AG09309 (cell line): ENCODE measurements around the gene PCDHGA1.
A peak's percentile ranks its signal among the peaks of the same experiment; 100 is the strongest.
"Not testable (repeated sequence)": the region's sequence is repeated elsewhere in the genome, so short reads cannot be mapped to it uniquely, and the experiment has no call there.

Source experiments
- DNase-seq: peaks from one replicate; pipeline ENCODE4 v3.0.0-alpha.2; 2010; ENCODE audit warnings: low read depth
- H3K4me3 ChIP-seq: 2 replicates; pipeline ENCODE4 v1.5.1; 2011; ENCODE audit warnings: mild to moderate bottlenecking, low read depth, low read length, moderate library complexity; ENCODE audit not compliant: control insufficient read depth
- CTCF ChIP-seq: IDR thresholded peaks from 2 replicates; pipeline ENCODE4 v1.5.1; 2011; ENCODE audit warnings: mild to moderate bottlenecking, low read depth, low read length, inconsistent platforms; ENCODE audit not compliant: insufficient read depth, control insufficient read depth; ENCODE audit errors: missing control alignments

PCDHGA1 gene

DNA sequence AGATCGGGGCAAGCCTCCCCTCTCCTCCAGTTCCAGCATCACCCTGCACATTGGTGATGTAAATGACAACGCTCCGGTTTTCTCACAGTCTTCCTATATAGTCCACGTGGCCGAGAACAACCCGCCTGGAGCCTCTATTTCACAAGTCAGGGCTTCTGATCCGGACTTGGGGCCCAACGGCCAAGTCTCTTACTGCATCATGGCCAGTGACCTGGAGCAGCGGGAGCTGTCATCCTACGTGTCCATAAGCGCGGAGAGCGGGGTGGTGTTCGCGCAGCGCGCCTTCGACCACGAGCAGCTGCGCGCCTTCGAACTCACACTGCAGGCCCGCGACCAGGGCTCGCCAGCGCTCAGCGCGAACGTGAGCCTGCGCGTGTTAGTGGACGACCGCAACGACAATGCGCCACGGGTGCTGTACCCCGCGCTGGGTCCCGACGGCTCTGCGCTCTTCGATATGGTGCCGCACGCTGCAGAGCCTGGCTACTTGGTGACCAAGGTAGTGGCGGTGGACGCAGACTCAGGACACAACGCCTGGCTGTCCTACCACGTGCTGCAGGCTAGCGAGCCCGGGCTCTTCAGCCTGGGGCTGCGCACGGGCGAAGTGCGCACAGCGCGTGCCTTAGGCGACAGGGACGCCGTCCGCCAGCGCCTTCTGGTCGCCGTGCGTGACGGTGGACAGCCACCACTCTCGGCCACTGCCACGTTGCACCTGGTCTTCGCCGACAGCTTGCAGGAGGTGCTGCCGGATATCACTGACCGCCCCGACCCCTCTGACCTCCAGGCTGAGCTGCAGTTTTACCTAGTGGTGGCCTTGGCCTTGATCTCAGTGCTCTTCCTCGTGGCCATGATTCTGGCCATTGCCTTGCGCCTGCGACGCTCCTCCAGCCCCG is 59.1 kb downstream of the PCDHGA1 start:
- no peak for TF ChIP-seq CTCF
- H3K4me3 ChIP-seq: no peak overlapping the region

GRCh38 chr5:141392429-141393198 is 62.3 kb downstream of the PCDHGA1 start, which contains the start of gene PCDHGA8:
TSS of gene PCDHGA8 (plus strand) at chr5:141392633. CDS start at chr5:141392814, 181 bp downstream.
- H3K4me3 ChIP-seq: peak within 1 kb of the TSS; percentile 43
- DNase-seq: no peak
- peak; percentile 44 for TF ChIP-seq CTCF

More for the DNA sequence above, 59.1 kb downstream of the PCDHGA1 start:
- no peak for DNase-seq

GRCh38 chr5:141393267-141393666 is 63.0 kb downstream of the PCDHGA1 start:
- DNase-seq: no peak
- no peak overlapping the region for H3K4me3 ChIP-seq
- no peak for TF ChIP-seq CTCF

DNA sequence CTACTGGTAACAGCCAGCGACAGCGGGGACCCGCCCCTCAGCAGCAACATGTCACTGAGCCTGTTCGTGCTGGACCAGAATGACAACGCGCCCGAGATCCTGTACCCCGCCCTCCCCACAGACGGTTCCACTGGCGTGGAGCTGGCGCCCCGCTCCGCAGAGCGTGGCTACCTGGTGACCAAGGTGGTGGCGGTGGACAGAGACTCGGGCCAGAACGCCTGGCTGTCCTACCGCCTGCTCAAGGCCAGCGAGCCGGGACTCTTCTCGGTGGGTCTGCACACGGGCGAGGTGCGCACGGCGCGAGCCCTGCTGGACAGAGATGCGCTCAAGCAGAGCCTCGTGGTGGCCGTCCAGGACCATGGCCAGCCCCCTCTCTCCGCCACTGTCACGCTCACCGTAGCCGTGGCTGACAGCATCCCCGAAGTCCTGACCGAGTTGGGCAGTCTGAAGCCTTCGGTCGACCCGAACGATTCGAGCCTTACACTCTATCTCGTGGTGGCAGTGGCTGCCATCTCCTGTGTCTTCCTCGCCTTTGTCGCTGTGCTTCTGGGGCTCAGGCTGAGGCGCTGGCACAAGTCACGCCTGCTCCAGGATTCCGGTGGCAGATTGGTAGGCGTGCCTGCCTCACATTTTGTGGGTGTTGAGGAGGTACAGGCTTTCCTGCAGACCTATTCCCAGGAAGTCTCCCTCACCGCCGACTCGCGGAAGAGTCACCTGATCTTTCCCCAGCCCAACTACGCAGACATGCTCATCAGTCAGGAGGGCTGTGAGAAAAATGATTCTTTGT is 64.3 kb downstream of the PCDHGA1 start:
- DNase-seq, H3K4me3 ChIP-seq: not testable (repeated sequence)

DNA sequence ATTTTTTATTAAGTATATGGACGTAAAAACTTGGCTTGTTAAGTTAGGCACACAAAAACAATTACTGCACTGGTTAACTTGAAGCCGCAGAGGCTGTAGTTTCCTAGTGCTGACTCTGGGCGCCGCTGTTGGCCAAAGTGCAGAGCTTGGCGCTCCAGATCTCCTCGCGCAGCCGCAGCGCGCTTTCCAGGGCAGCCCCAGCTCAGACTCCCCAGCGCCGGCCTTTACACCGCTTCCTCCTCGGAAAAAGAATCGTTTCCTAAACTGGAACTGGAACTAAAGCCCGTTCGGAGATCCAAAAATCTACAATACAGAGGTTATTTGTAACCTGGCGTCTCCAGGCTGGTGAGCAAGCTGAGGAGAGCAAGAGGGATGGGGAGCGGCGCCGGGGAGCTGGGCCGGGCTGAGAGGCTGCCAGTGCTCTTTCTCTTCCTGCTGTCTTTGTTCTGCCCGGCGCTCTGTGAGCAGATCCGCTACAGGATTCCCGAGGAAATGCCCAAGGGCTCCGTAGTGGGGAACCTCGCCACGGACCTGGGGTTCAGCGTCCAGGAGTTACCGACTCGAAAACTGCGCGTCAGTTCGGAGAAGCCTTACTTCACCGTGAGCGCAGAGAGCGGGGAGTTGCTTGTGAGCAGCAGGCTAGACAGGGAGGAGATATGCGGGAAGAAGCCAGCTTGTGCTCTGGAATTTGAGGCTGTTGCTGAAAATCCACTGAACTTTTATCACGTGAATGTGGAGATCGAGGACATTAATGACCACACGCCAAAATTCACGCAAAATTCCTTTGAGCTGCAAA is 67.6 kb downstream of the PCDHGA1 start, which contains the start of gene PCDHGB5:
Gene PCDHGB5, plus strand, starts transcription at position 192 of the 796 bp plus-strand sequence. Its CDS starts 181 bp downstream, at position 373.
- peak within 1 kb of the TSS; percentile 29 for H3K4me3 ChIP-seq
- not testable (repeated sequence) for DNase-seq
- TF ChIP-seq CTCF: peak; percentile 67

DNA sequence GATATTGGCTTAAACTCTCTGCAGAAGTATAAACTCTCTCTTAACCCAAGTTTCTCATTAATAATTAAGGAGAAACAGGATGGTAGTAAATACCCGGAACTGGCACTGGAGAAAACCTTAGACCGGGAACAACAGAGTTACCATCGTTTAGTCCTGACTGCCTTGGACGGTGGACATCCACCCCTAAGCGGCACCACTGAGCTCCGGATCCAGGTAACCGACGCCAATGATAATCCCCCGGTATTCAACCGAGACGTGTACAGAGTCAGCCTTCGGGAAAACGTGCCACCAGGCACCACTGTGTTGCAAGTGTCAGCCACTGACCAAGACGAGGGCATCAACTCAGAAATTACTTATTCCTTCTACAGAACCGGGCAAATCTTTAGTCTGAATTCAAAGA is 68.3 kb downstream of the PCDHGA1 start:
- TF ChIP-seq CTCF: no peak
- no peak for DNase-seq
- H3K4me3 ChIP-seq: no peak overlapping the region
